SKM-1 (cell line): Measurements from ENCODE around the gene ZMIZ1.

Source experiments
- DNase-seq: peaks from one replicate; lab custom pipeline; 2025; ENCODE audit not compliant: unreplicated experiment; lab: John Stamatoyannopoulos, UW

The ZMIZ1 gene

GRCh38 chr10:79148452-79149344 is 79.9 kb downstream of the ZMIZ1 start:
- DNase-seq = no peak

DNA sequence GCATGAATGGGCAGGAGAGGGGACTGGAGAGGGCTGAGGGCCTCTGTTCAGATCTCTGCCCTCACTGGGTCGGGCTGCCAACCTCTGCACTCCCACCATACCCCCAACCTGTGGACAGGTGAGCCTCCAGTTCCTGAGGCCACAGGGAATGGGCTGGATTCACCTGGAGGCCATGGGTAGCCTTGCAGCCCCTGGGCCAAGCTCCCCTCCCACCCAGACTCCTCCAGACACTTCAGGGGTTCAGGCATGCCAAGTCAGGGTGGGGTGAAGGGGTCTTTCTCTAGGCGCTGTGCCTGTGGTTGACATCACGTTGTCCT is 80.5 kb downstream of the ZMIZ1 start:
- no peak for DNase-seq

DNA sequence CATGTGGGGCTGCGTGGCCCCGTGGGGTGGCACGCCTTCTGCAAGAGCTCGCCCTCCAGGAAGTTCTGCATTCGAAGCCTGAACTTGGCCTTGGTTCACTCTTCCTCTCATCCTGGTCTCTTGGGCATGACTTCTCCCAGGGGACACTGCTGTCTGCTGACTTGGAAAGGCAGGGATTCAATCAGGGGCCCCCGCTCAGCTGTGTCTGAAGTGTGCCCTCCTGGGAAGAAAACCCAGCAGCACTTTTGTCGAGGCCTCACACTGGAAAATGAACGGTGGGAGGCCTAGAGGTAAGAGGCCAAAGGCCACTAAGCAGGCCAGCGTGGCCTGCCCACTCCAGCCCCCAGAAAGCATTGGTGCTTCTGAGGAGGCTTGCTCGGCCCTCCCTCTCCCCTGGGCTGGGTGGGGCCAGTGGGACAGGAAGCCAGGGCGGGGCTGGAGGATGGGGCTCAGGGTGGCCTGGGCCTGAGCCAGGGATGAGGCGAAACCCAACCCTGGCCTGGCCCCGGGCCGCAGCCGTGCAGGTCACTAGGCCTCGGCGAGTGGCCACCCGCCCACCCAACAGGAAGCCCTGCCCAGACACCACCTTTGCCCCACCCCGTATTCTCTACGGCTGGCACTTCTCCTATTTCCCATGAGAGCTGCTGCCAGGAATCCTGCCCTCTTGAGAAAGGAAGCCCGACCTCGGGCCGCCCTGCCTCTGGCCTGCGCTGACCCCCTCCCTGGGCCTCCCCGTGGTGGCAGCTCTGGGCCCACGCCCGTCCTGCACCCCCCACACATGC is 81.1 kb downstream of the ZMIZ1 start:
- DNase-seq = no peak

GRCh38 chr10:79150444-79150754 is 81.6 kb downstream of the ZMIZ1 start:
- DNase-seq = no peak

DNA sequence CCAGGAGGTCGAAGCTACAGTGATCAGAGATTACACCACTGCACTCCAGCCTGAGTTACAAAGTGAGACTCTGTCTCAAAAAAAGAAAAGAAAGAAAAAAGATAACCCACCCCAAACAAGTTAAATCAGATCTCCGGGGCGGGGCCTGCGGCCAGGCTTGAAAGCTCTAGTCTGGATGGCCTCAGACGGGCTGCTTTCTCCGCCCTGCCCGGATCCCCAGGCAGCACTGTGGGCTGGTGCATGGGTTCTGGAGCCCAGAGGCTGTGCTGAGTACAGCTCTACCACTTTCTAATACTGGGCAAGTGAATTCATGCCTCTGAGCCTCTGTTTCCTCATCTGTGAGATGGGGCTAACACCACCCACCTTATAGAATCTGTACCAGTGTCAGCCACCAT is 83.7 kb downstream of the ZMIZ1 start:
- DNase-seq = no peak

- no peak for DNase-seq
Measured at GRCh38 chr10:79153745-79154144, 85.0 kb downstream of the ZMIZ1 start.

- no peak for DNase-seq
Measured at GRCh38 chr10:79155301-79156081, 86.7 kb downstream of the ZMIZ1 start.

DNA sequence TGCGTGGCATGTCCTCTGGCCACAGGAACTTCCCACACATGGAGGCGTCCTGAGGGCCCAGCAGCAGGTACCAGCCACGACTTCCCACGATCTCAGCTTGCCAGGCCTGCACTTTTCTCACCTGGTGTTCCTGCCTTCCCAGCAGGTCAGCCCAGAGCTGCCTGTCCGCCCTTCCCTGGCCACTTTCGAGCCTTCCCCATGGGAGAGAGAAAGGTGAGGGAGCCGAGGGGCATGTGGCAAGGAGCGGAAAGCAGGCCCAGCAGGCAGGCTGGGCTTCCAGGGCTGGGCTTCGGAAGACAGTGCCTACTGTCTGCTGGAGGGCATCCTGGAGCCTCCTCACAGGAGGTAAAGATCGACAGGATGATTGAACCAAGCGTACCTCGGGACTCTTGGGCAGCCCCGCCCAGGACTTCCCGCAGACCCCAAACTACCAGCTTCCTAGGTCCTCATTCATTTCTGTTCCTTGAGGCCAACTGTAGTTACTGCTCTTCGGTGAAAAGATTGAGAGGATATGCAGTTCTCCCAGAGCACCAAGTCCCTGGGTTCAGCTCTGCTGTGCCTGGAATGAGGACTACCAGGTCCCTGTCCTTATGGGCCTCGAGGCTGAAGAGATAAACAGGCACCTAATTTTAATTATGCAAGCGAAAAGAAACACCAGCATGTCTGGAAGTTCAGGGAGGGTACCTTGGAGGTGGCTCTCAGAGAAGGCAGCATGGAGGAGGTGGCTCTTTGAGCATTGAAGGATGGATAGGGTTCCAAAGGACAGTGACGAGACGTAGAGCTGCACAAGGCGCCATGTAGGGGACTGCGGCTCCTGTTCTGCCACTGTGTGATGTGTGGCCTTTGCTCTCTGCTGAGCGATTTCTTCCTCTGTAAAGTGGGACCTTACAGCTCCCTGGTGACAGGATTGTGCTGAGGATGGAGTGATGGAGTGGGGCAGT is 87.8 kb downstream of the ZMIZ1 start:
- no peak for DNase-seq

DNA sequence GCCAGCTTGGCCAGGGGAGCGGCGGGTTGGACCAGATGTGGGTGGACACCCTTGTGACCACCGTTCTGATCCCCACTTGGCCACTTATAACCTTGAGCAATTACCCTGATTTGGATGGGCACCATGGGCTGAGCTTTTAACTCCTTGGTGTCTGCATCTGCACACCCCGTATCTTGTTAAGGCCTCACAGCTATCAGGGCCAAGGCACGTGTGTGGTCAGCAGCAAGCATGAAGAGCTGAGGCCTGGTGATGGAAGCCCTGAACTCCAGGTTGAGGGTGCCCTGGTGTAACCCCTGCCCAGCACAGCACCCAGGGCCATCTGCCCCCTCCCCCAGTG is 89.2 kb downstream of the ZMIZ1 start:
- no peak for DNase-seq

DNA sequence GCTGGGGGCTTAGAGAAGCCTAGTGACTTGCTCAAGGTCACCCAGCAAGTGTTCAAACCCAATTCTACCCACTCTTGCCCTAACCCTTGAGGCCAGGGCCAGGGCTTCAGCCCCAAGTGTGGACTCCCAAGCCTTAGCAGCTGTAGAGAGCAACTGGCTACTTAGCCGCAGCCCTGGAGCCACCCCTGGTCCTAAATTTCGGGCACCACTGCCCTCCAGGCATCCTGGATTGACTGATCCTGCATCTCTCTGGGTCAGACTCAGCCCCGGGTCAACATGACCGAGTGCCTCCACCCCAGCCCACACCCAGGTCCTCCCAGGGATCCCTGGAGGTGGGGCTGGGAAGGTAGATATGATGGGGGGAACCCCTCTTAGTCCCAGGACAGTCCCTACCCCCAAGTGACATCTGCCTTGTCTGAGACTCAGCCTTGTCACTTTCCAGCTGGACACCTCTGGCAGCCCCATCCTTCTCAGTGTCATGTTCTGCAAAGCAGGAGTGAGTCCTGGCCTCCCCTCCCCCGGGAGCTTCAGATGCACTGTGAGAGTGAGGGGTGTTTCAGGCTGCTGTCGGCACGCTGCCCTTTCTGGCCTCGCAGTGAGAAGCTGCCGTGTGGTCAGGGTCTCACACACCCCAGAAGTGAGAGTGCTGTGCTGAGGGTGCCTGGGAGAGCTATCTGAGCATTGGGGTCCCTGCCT is 89.8 kb downstream of the ZMIZ1 start:
- no peak for DNase-seq

DNA sequence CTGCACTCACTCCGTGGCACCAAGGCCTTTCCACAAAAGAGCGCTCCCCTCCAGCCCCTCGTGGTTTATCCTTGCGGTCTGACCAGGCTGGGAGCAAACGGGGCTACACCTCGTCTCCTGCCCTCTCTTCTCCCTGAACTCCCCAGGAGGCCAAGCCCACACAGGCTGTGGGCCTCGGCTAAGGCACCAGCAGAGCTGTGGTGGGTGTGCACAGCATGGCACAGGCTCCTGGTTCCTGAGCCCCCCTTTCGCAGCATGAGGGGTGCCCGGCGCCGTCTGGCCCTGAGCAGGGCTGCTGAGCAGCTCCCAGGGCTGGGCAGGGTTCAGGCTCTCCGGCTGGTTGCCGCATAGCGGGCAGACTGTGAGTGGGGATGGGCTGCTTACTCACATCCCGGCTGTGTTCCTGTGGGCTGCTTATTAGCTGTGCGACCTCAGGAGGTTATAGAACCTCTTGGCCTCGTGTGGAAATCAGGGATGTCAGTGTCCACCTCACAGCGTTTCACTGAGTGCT is 90.4 kb downstream of the ZMIZ1 start:
- no peak for DNase-seq

- DNase-seq = no peak
Measured at GRCh38 chr10:79159785-79160184, 91.0 kb downstream of the ZMIZ1 start.

DNA sequence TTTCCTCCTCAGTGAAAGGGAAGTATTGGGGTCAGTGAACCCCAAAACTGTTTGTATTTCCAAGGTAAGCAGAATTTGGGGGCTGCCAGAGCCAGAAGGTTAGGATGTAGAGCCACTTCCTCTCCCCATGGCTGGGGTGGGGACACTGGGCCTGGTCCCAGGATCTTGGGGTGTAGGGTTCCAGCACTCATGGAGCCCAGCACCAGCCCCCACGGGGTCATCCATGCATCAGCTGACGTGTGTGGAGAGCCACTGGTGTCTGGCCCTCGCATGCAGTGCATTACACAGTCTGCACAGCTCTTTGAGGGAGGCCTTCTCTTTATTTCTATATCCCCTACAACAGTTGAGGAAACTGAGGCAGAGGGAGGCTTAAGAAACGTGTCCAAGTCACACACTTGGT is 91.4 kb downstream of the ZMIZ1 start:
- no peak for DNase-seq

- DNase-seq = no peak
Measured at GRCh38 chr10:79161557-79161956, 92.8 kb downstream of the ZMIZ1 start.

GRCh38 chr10:79162022-79162421 is 93.3 kb downstream of the ZMIZ1 start:
- no peak for DNase-seq

DNA sequence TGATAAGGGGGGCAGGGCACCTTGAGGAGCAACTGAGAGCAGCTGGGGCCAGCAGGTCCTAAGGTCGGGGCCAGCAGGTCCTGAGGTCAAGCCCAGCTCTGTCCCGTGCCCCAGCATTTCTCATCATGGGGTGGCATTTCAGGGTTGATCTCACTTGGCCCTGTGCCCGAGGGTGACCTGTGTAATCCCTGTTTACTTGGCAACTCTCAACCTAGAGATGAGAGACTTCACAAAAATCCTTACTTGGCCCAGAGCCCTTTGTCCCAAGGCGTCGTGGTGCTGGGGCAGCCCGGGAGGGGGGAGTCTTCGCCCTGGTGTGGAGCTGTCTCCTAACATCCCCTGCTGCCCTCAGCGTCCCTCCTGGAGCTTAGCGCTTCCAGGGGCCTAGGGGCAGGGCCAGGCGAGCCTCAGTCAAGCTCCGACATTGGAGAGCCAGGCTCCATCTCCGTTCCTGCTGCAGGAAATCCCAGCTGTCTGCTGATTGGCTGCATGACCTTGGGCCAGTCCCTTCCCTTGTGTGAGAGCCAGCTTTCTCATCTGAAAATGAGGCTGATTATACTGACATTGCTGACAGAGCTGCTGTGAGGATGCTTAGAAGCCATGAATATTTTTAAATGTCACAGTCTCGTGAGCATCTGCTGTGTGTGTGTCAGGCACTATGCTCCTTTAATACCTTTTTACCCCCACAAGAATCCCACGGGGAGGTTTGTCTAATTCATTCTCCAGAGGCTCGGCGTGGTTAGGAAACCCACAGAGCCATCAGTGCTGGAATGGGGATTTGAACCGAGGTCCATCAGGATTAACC is 94.3 kb downstream of the ZMIZ1 start:
- no peak for DNase-seq

- no peak for DNase-seq
Measured at GRCh38 chr10:79163666-79163975, 94.9 kb downstream of the ZMIZ1 start.

GRCh38 chr10:79164075-79164474 is 95.3 kb downstream of the ZMIZ1 start:
- no peak for DNase-seq

DNA sequence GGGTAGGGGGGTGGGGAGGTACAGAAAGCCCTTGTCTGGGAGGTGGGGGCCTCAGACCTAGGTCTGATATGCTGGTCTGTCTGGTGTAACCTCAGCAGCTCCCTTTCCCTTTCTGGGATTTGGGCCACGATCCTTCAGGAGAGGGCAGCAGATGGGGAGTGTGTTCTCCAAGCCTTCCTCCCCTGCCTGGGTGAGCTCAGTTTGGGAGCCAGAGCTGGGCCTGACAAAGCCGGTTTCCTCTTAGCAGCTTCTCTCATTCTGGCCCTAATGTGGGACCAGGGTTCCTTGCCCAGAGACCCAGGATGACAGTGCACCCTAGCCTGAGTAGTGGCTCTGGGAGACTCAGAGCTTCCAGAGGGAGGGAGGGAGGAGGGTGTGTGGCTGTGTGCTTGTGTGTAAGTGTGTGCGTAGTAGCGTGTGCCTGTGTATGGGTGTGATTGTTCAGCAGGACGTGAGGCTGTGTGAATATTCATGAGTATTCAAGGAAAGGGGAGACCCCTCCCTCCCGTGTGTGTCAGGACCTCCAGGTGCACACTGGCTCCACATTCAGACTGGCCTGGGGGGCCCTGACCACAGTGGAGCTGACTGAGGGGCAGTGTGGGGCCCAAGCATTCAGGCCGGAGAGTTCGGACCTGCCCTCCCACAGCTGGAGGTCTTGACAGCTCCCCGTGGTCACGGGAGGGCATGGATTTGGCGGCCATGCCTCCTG is 96.5 kb downstream of the ZMIZ1 start:
- no peak for DNase-seq
